K562 (cell line): ENCODE results near the gene DHTKD1. TPM values are rescaled to one million over a fixed set of nuclear protein-coding genes. Genes with fewer than 3 reads are reported as not detected.

Source experiments
- ATAC-seq: fragments of 200-7000 bp; cut with Tn5 transposase; 3 replicates; pipeline ENCODE4 v1.9.1; 2020; ENCODE audit warnings: moderate library complexity
- BruUV-seq: library from RNA; stranded (reverse); fragments of 400-500 nt; replicated peaks from 2 replicates; lab custom pipeline; 2021; lab: Mats Ljungman, UMichigan
- CTCF ChIA-PET: fragments of 300-600 bp; formaldehyde crosslinking; extraction: SDS; loops from one replicate; lab custom pipeline; 2021; ENCODE audit warnings: low intra/inter-chr PET ratio; lab: Yijun Ruan, JAX
- POLR2A ChIA-PET: fragments of 300-600, 350-650 bp; sonication (Branson Sonifier 250); formaldehyde crosslinking; extraction: SDS; loops from one replicate; lab custom pipeline; 2021; ENCODE audit warnings: antibody characterized with exemption, inconsistent platforms; lab: Yijun Ruan, JAX
- DNase-seq, 4 experiments: peaks; one replicate each; pipeline versions ENCODE4 v3.0.0 to v3.0.0-alpha.2; 2011 to 2018; ENCODE audit warnings: low spot score in 3 of 4, mixed read lengths in 3 of 4; ENCODE audit errors: extremely low read depth in 1 of 4
- FAIRE-seq: peaks from 2 replicates; lab custom pipeline; 2011; peaks lifted over from hg19 to GRCh38; lab: Jason Lieb, UNC
- H2AFZ ChIP-seq: 2 replicates; pipeline ENCODE4 v1.6.0; 2011; ENCODE audit warnings: low read depth, low read length, control low read depth, inconsistent platforms
- H3K27ac ChIP-seq: fragments of 200-600 bp; 3 replicates; pipeline ENCODE4 v1.8.0; 2011; ENCODE audit warnings: low read depth, mild to moderate bottlenecking, control low read depth, inconsistent platforms, low read length, moderate library complexity, mixed read lengths; ENCODE audit errors: extremely low read depth
- H3K27me3 ChIP-seq, 2 experiments: fragments of 300-600 bp in 1 of 2; 2 replicates in 1 of 2; 3 replicates in 1 of 2; pipeline versions ENCODE4 v1.6.0 to v1.8.0; 2011; ENCODE audit warnings: inconsistent platforms in 2 of 2, low read length in 2 of 2, mild to moderate bottlenecking in 1 of 2, mixed read lengths in 1 of 2, moderate library complexity in 1 of 2; ENCODE audit not compliant: control insufficient read depth in 2 of 2, insufficient read depth in 2 of 2
- H3K36me3 ChIP-seq: fragments of 300-600 bp; 3 replicates; pipeline ENCODE4 v1.8.0; 2011; ENCODE audit warnings: mild to moderate bottlenecking, low read length, inconsistent platforms; ENCODE audit not compliant: control insufficient read depth, insufficient read depth
- H3K4me1 ChIP-seq, 2 experiments: fragments of 200-600 bp in 1 of 2; replicated peaks in 1 of 2; 2 replicates in 1 of 2; 3 replicates in 1 of 2; pipeline versions ENCODE4 v1.5.1 to v1.8.0; 2011; ENCODE audit warnings: inconsistent platforms in 2 of 2, low read length in 2 of 2, mild to moderate bottlenecking in 1 of 2, mixed read lengths in 1 of 2, moderate library complexity in 1 of 2; ENCODE audit not compliant: control insufficient read depth in 2 of 2, insufficient read depth in 2 of 2
- H3K4me2 ChIP-seq: 2 replicates; pipeline ENCODE4 v1.6.1; 2011; ENCODE audit warnings: low read length, control low read depth, inconsistent platforms, mixed read lengths; ENCODE audit not compliant: insufficient read depth
- H3K4me3 ChIP-seq: fragments of 200-600 bp; sonication (generic), shearing (Covaris generic); 2 replicates; pipeline ENCODE4 v1.5.1; 2016; ENCODE audit warnings: control low read depth, inconsistent platforms
- H3K79me2 ChIP-seq: fragments of 200-600 bp; 3 replicates; pipeline ENCODE4 v1.8.0; 2011; ENCODE audit warnings: low read length, inconsistent platforms; ENCODE audit not compliant: control insufficient read depth, insufficient read depth
- H3K9ac ChIP-seq, 2 experiments: 2 replicates each; pipeline versions ENCODE4 v1.6.0 to v1.6.1; 2011; ENCODE audit warnings: low read depth in 2 of 2, low read length in 2 of 2, control low read depth in 1 of 2, inconsistent platforms in 1 of 2, mild to moderate bottlenecking in 1 of 2, mixed read lengths in 1 of 2; ENCODE audit not compliant: insufficient read depth in 1 of 2
- H3K9me1 ChIP-seq: one replicate; pipeline ENCODE4 v1.6.0; 2011; ENCODE audit warnings: inconsistent platforms, mild to moderate bottlenecking, low read length, moderate library complexity; ENCODE audit not compliant: control insufficient read depth, insufficient read depth
- H3K9me3 ChIP-seq: replicated peaks from 2 replicates; pipeline ENCODE4 v1.5.1; 2011; ENCODE audit warnings: low read depth, low read length, inconsistent platforms; ENCODE audit not compliant: control insufficient read depth, insufficient read depth
- H4K20me1 ChIP-seq: replicated peaks from 2 replicates; pipeline ENCODE4 v1.6.1; 2011; ENCODE audit warnings: low read length, inconsistent platforms, mixed read lengths; ENCODE audit not compliant: control insufficient read depth, insufficient read depth
- CLOCK ChIP-seq: fragments of 250-450 bp; sonication (Bioruptor Pico); IDR thresholded peaks from 2 replicates; pipeline ENCODE4 v1.4.0; 2020; ENCODE audit warnings: mild to moderate bottlenecking, moderate library complexity, borderline replicate concordance
- FOXK2 ChIP-seq, 2 experiments: fragments of 450-650 bp; IDR thresholded peaks in 1 of 2; conservative IDR thresholded peaks in 1 of 2; 2 replicates each; pipeline ENCODE4 v1.6.1; 2016; ENCODE audit warnings: low read depth in 2 of 2, mild to moderate bottlenecking in 1 of 2
- KLF6 ChIP-seq: fragments of 250-450 bp; sonication (Bioruptor Pico); IDR thresholded peaks from 2 replicates; pipeline ENCODE4 v1.4.0; 2020; ENCODE audit warnings: mild to moderate bottlenecking, moderate library complexity, borderline replicate concordance
- NCOA1 ChIP-seq: fragments of 450-650 bp; IDR thresholded peaks from 2 replicates; pipeline ENCODE4 v1.6.1; 2016; ENCODE audit warnings: low read depth
- ZFP36 ChIP-seq: fragments of 150-350 bp; IDR thresholded peaks from 2 replicates; pipeline ENCODE4 v1.6.1; 2018; ENCODE audit warnings: low read length, low read depth; ENCODE audit not compliant: partially characterized antibody
- WGBS: fragments of 100-300 bp; shearing (Covaris generic); methylation state at CpG from one replicate; pipeline ENCODE4 v1.1.6; 2016; ENCODE audit warnings: low coverage, mixed read lengths; ENCODE audit not compliant: insufficient coverage; ENCODE audit errors: missing lambda C conversion rate; 5-methylcytosine and 5-hydroxymethylcytosine counted together
- in situ Hi-C: fragments of 300-500 bp; cut with MboI; formaldehyde crosslinking; loops from 4 replicates; pipeline ENCODE4 v1.15.0; 2018; ENCODE audit warnings: inconsistent platforms, mixed read lengths
- intact Hi-C: fragments of 100-400 bp; cut with micrococcal nuclease; formaldehyde crosslinking; loops from 2 replicates; pipeline ENCODE4 v1.14.2; 2022
- polyA plus RNA-seq, 8 experiments: library from polyadenylated mRNA; depleted of rRNA in 4 of 8; stranded (reverse) in 5 of 8; unstranded in 3 of 8; fragments of >200 nt; fragmentation: Nextera tagmentation in 2 of 8; fragmentation: Illumina TruSeq in 1 of 8; extraction: Ambion mirVana in 2 of 8; extraction: Trizol in 1 of 8; gene quantifications; 2 replicates each; pipeline versions ENCODE4 v1.2.1 to v1.2.3, GENCODE V29; 2011 to 2014; ENCODE audit warnings: inconsistent platforms in 1 of 8, missing spikeins in 1 of 8
- total RNA-seq, 7 experiments: library from RNA; depleted of rRNA in 6 of 7; stranded (reverse); fragments of >200 nt in 6 of 7; fragmentation: Illumina TruSeq in 2 of 7; extraction: Trizol in 2 of 7; gene quantifications; 2 replicates each; pipeline versions ENCODE4 v1.2.1 to v1.2.3, GENCODE V29; 2011 to 2021; ENCODE audit warnings: low replicate concordance in 1 of 7

DHTKD1 gene
- total and polyA plus RNA-seq, 9 of the 15 experiments (the other 6 are each of a cell fraction or from before 2014, with no cell fraction given), result 3.1 to 19.7 (median 6.8) TPM

DNA sequence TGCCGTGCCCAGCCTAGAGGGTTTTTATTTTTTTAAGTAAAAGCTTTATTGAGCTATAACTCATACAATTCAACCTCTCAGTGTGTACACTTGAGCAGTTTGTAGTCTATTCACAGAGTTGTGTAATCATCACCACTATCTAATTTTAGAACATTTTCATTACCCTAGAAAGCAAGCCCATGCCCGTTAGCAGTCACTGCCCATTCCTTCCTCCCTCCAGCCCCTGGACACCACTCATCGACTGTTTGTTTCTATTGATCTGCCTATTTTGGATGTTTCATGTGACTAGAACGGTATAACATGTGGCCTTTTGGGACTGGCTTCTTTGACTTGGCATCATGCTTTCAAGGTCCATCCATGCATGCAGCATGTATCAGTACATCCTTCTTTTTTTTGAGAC lies 35.0 kb downstream of the DHTKD1 start:
- Histone ChIP-seq H3K9ac (no peak overlapping the region), H3K36me3 (peaks cover 16% of the 10 kb centered on the region; the same call in 2 of the 3 replicates), H3K79me2 (no peaks in the 10 kb centered on the region), H3K4me2 (no peak overlapping the region), H2AFZ (no peak overlapping the region), H3K9me3 (no peaks in the 10 kb centered on the region), H3K4me3 (no peak overlapping the region), H3K9me1 (peaks cover 5% of the 10 kb centered on the region), H3K4me1 (no peaks in the 10 kb centered on the region), H4K20me1 (no peaks in the 10 kb centered on the region), H3K27ac (no peak overlapping the region), H3K27me3 (no peaks in the 10 kb centered on the region)
- ATAC-seq (no peak), FAIRE-seq (no peak), DNase-seq (no peak)
- in situ Hi-C loops (no loop called here), intact Hi-C loops (no loop called here)
- ChIA-PET POLR2A (interaction anchor here (0.5 to 0.9 kb wide), 4 partner anchors 33 to 259 kb away, joined by 3 to 4 read pairs (median 4); partner anchors contain the start of gene NUDT5), CTCF (no interaction called here)
- no TSS peak for BruUV-seq
- TF ChIP-seq CLOCK (CRISPR knock-in tag), result no peak
- no peak for TF ChIP-seq FOXK2 (conservative IDR thresholded peaks at IDR 0.05 in 1 of 2, IDR thresholded peaks at IDR 0.05 in 1 of 2; ENCODE audit: low read depth in 2 of 2)
- TF ChIP-seq ZFP36, result no peak
- TF ChIP-seq NCOA1, result no peak
- TF ChIP-seq KLF6 (CRISPR knock-in tag), result no peak
- 66% methylated on average over 4 of the region's 4 CpGs for WGBS
